D721Med (cell line): Measurements from ENCODE around the gene NOC4L.
"Not testable (repeated sequence)": the region's sequence is repeated elsewhere in the genome, so short reads cannot be mapped to it uniquely, and the experiment has no call there.

Experiments used
- DNase-seq: peaks from one replicate; pipeline ENCODE4 v3.0.0; 2011; ENCODE audit warnings: low spot score; ENCODE audit not compliant: insufficient read length
- FAIRE-seq: peaks from 2 replicates; lab custom pipeline; 2011; peaks lifted over from hg19 to GRCh38; lab: Jason Lieb, UNC
- CTCF ChIP-seq: IDR thresholded peaks from 2 replicates; pipeline ENCODE4 v1.5.1; 2012; ENCODE audit warnings: mild to moderate bottlenecking, control low read depth; ENCODE audit not compliant: insufficient read depth; ENCODE audit errors: missing control alignments

Gene NOC4L

GRCh38 chr12:132131952-132132351, 12.3 kb upstream of the NOC4L start:
- FAIRE-seq: no peak
- TF ChIP-seq CTCF: no peak
- DNase-seq: no peak

- no peak for FAIRE-seq
Measured at GRCh38 chr12:132132609-132133430, 11.4 kb upstream of the NOC4L start.

GRCh38 chr12:132133952-132134652, 10.2 kb upstream of the NOC4L start:
- DNase-seq (no peak), FAIRE-seq (no peak)
- no peak for TF ChIP-seq CTCF

More at GRCh38 chr12:132132609-132133430, 11.4 kb upstream of the NOC4L start:
- no peak for DNase-seq
- no peak for TF ChIP-seq CTCF

- FAIRE-seq, DNase-seq: not testable (repeated sequence)
Measured at GRCh38 chr12:132134653-132135183, 9.5 kb upstream of the NOC4L start.

GRCh38 chr12:132136226-132136625, 8.0 kb upstream of the NOC4L start:
- not testable (repeated sequence) for FAIRE-seq

GRCh38 chr12:132137483-132138125, 6.7 kb upstream of the NOC4L start:
- FAIRE-seq (no peak), DNase-seq (no peak)
- TF ChIP-seq CTCF: no peak

More at GRCh38 chr12:132136226-132136625, 8.0 kb upstream of the NOC4L start:
- not testable (repeated sequence) for DNase-seq

- DNase-seq (no peak), FAIRE-seq (no peak)
- no peak for TF ChIP-seq CTCF
Measured at GRCh38 chr12:132138941-132139871, 5.1 kb upstream of the NOC4L start.
